Activated gamma-delta T cell treated with anti-CD3 and anti-CD28 coated beads, Interleukin-2, amount 50 U/mL, for 16 hours (primary cell): ENCODE data around the gene NDUFV1.
A peak's percentile ranks its signal among the peaks of the same experiment; 100 is the strongest.
"Not testable (repeated sequence)": the region's sequence is repeated elsewhere in the genome, so short reads cannot be mapped to it uniquely, and the experiment has no call there.

Experiments used
- DNase-seq: peaks from one replicate; pipeline ENCODE4 v3.0.0-alpha.2; 2020; ENCODE audit warnings: low read depth

NDUFV1 gene

GRCh38 chr11:67606492-67607295, at the start of gene NDUFV1:
NDUFV1 (plus strand) TSS chr11:67606936; CDS start chr11:67607005, 69 bp downstream.
- DNase-seq, result peak; percentile 96

- DNase-seq, result no peak
These were observed 48.5 kb upstream of the NDUFV1 start for GRCh38 chr11:67558084-67558772.

- no peak for DNase-seq
These were observed 44.6 kb upstream of the NDUFV1 start for GRCh38 chr11:67561971-67562619.

- DNase-seq, result no peak
These were observed 43.6 kb upstream of the NDUFV1 start for GRCh38 chr11:67562963-67563704.

- DNase-seq, result not testable (repeated sequence)
These were observed 43.0 kb upstream of the NDUFV1 start for GRCh38 chr11:67563705-67564114.

- no peak for DNase-seq
These were observed 42.5 kb upstream of the NDUFV1 start for GRCh38 chr11:67564230-67564629.

- DNase-seq, result no peak
These were observed 35.3 kb upstream of the NDUFV1 start for GRCh38 chr11:67571443-67571842.

- DNase-seq, result no peak
These were observed 34.4 kb upstream of the NDUFV1 start for GRCh38 chr11:67572305-67572704.

- DNase-seq, result no peak
These were observed 33.9 kb upstream of the NDUFV1 start for GRCh38 chr11:67572747-67573419.

- DNase-seq, result no peak
These were observed 31.8 kb upstream of the NDUFV1 start for GRCh38 chr11:67574938-67575337.

- DNase-seq, result no peak
These were observed 29.8 kb upstream of the NDUFV1 start for GRCh38 chr11:67576735-67577475.

GRCh38 chr11:67577951-67578350, 28.8 kb upstream of the NDUFV1 start:
- DNase-seq, result no peak

GRCh38 chr11:67581469-67581868, 25.3 kb upstream of the NDUFV1 start:
- DNase-seq, result no peak

GRCh38 chr11:67582011-67582410, 24.7 kb upstream of the NDUFV1 start:
- DNase-seq, result no peak

GRCh38 chr11:67583247-67584204, 23.2 kb upstream of the NDUFV1 start, which contains the start of gene GSTP1:
GSTP1 (plus strand) TSS chr11:67583812; CDS start chr11:67583844, 32 bp downstream.
- peak; percentile 72 for DNase-seq

- DNase-seq, result no peak
These were observed 22.4 kb upstream of the NDUFV1 start for GRCh38 chr11:67584205-67584880.

GRCh38 chr11:67584881-67585873, 21.6 kb upstream of the NDUFV1 start:
- no peak for DNase-seq

GRCh38 chr11:67585911-67586310, 20.8 kb upstream of the NDUFV1 start:
- no peak for DNase-seq
